Measurements from ENCODE around the gene BOLA2B. TPM values are rescaled to one million over a fixed set of nuclear protein-coding genes. Genes with fewer than 3 reads are reported as not detected.

Gene BOLA2B
- total and polyA plus RNA-seq, 2 of the 4 experiments (the other 2 are of a cell fraction) = 121 to 301 TPM

GRCh38 chr16:30187556-30187865 is 6.0 kb downstream of the BOLA2B start:
- ATAC-seq (ENCODE audit: low read depth) = no peak
- DNase-seq = no peak

More at GRCh38 chr16:30187556-30187865, 6.0 kb downstream of the BOLA2B start:
- Histone ChIP-seq H3K4me1 (ENCODE audit: control insufficient read depth, insufficient read depth, low read length) (peaks cover 2% of the 10 kb centered on the region; the same call in 1 of the 2 replicates), H4K8ac (ENCODE audit: low read depth in 2 of 2, low read length in 2 of 2) (no peak overlapping the region), H4K20me1 (ENCODE audit: insufficient read depth, low read length) (no peaks in the 10 kb centered on the region), H2BK15ac (ENCODE audit: low read depth, low read length) (no peak overlapping the region), H2BK5ac (ENCODE audit: low read depth, low read length, poor library complexity, severe bottlenecking) (no peak overlapping the region), H2AK9ac (replicated peaks; ENCODE audit: low read depth, low read length, poor library complexity) (no peak overlapping the region), H3K4me3 (ENCODE audit: insufficient read depth, low read depth, low read length) (no peak overlapping the region), H3K9me1 (ENCODE audit: insufficient read depth, low read length) (no peaks in the 10 kb centered on the region), H3K56ac (ENCODE audit: extremely low read depth, insufficient read depth, low read length) (no peak overlapping the region), H3K9ac (ENCODE audit: low read depth, low read length) (no peak overlapping the region), H3K18ac (ENCODE audit: low read depth, low read length) (no peak overlapping the region), H3K23ac (ENCODE audit: low read depth, low read length) (no peak overlapping the region), H3K4ac (ENCODE audit: low read depth, low read length) (no peak overlapping the region), H2AFZ (replicated peaks; ENCODE audit: low read length, poor library complexity) (peak overlapping the region; percentile 4), H3K4me2 (ENCODE audit: low read depth, low read length) (no peak overlapping the region), H3K27ac (ENCODE audit: insufficient read depth, low read length) (no peak overlapping the region), H3K36me3 (ENCODE audit: control insufficient read depth, insufficient read depth, low read length) (peaks cover 1% of the 10 kb centered on the region; the same call in 1 of the 2 replicates), H3K14ac (replicated peaks; ENCODE audit: low read depth, low read length) (no peak overlapping the region), H3K9me3 (ENCODE audit: control insufficient read depth, insufficient read depth, low read length) (no peaks in the 10 kb centered on the region), H3K27me3 (ENCODE audit: control insufficient read depth, insufficient read depth, low read length) (no peaks in the 10 kb centered on the region), H3K79me1 (ENCODE audit: low read depth in 1 of 2, low read length in 2 of 2) (peaks cover 0 to 7% of the 10 kb centered on the region in 2 experiments; a peak in 2 of 4 replicates), H2AK5ac (ENCODE audit: low read depth, low read length) (no peak overlapping the region), H4K91ac (ENCODE audit: insufficient read depth, low read depth, low read length) (no peak overlapping the region), H2BK20ac (ENCODE audit: low read depth, low read length) (no peak overlapping the region), H4K5ac (ENCODE audit: low read depth, low read length) (no peak overlapping the region), H2BK120ac (ENCODE audit: low read depth, low read length) (no peak overlapping the region)
- BruUV-seq (replicated peaks) = no TSS peak
- dilution Hi-C loops (cut with HindIII; ENCODE audit: low sequenced_read_pairs, unreplicated experiment) = no loop called here
- 73% methylated on average over 2 of the region's 9 CpGs; no CpG with 5 or more reads in 1 of the 2 experiments for WGBS, 2 experiments (ENCODE audit: extremely low coverage in 2 of 2, insufficient read length in 1 of 2)
- in situ Hi-C loops (cut with MboI; ENCODE audit: low sequenced_read_pairs) = loop anchor here (25.0 kb wide), 1 partner anchor 225 kb away; the partner anchor contains the start of gene ZNF771
- intact Hi-C loops (cut with micrococcal nuclease) = no loop called here
- POLR2A ChIA-PET (ENCODE audit: unreplicated experiment) = no interaction called here
- TF ChIP-seq CTCF (conservative IDR thresholded peaks at IDR 0.05; ENCODE audit: low read depth, low read length) (no peak), MAFK (IDR thresholded peaks at IDR 0.05; ENCODE audit: low read depth, low read length) (no peak), MXI1 (IDR thresholded peaks at IDR 0.05; ENCODE audit: borderline replicate concordance, low read depth, low read length) (no peak), RFX5 (IDR thresholded peaks at IDR 0.05; ENCODE audit: low read depth, low read length) (no peak), CHD1 (IDR thresholded peaks at IDR 0.05; ENCODE audit: low read depth, low read length) (no peak), FOS (IDR thresholded peaks at IDR 0.05; ENCODE audit: low read depth, low read length) (no peak), SMC3 (IDR thresholded peaks at IDR 0.05; ENCODE audit: low read depth, low read length) (no peak), RCOR1 (IDR thresholded peaks at IDR 0.05; ENCODE audit: insufficient replicate concordance, low read length) (no peak), USF2 (IDR thresholded peaks at IDR 0.05; ENCODE audit: low read depth, low read length) (no peak), POLR2A (IDR thresholded peaks at IDR 0.05; ENCODE audit: low read depth, low read length) (no peak)
- CTCF ChIA-PET = no interaction called here

Data from IMR-90 (cell line).